Stimulated activated CD8-positive, alpha-beta memory T cell treated with anti-CD3 and anti-CD28 coated beads, Interleukin-2, amount 100 ng/mL, for 1 hour (primary cell): ENCODE measurements around the gene CCDC158.

ENCODE experiments used
- DNase-seq, 2 donors: peaks; one replicate each; pipeline ENCODE4 v3.0.0-alpha.2; 2020; ENCODE audit warnings: low read depth in 2 of 2

The CCDC158 gene

DNA sequence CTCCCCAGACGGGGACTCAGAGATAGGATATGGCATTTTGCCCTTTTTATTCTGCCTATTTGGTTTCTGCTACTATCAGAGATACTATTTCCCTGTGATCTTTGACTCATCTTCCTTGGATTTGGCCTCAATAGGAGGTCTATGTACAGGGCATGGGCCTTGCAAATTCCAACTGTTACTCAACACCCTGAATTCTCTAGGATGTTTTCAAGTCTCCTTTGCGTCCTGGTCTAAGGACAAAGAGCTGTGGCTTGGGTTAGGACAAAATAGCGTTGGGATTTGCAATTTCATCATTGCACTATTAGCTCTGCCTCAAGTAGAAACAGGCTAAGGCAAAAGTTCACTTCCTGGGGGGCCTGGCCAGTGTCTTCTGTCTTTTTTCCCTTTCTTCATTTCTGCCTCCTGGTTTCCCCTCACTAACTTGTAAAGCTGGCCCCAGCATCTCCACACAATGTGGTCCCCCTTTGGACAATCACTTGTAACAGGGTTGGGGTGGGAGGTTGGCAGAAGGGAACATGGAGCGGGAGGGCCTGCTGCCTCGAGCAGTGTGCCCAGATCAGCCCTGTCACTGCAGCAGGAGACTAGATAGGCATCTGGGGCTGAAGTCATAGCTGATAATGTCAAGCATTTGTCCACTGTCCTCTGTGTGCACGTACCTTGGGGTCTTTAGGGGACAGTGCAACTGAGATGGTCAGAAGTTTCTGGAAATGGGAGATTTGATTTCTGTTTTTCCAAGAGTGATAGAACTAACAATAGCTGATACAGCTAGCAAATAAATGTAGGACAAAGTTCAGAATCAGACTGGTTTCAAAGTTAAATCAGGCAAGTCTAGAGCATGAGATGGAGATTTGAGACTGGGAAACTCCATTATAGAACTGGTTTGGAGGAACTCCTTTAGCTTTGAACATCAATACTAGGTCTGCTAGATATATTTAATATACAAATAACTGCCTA lies 140.2 kb downstream of the CCDC158 start:
- no peak for DNase-seq

DNA sequence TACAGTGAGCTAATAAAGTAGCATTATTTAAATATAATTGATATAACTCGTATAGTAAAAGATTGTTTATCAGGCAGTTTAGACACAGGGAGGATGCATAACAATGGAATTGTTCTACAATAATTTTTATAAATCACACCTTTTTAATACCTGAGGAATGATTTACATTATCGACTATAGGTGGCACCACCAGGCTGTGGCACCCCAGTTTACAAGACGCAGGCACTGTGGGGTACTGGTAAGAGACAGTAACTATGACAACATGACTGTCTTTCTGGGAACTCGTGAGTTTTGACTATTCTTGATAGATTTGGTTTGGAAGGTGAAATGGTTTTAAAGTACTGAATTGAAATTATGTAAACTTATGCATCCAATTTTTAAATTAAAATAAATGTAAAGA lies 141.5 kb downstream of the CCDC158 start:
- no peak for DNase-seq

DNA sequence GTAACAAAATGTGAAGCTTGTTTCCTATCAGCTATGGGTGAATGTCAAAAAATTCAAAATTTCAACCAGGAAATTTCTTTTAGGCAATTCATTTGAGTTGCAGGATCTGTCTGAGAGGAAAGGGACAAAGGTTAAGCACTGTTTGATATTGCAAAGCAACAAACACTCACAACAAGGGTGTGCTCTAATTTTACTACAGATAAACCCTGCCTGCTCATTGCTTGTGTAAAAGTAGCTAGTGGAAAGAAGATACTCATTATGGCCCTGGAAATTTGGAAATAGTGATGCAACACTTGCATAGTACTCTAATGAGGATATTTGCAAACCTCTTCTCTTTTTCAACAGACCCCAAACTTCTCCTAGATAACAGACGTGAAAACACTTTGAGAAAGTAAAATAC lies 142.4 kb downstream of the CCDC158 start:
- DNase-seq: no peak

DNA sequence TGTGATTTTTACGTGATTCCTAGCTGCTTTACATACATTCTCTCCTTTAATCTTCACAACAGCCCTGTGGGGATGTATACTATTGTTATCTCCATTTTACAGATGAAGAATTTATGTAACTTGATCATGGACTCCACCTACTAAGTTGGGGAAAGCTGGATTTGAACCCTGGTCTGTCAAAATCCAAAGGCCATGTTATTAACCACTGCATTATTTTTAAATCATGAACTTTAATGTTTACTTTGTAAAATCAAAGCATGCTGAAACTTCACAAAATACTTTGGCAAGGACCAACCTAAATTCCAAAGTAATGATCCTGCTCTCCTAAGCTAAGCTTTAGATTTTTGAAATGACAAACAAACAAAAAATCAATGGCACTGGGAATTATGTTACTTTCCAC lies 143.3 kb downstream of the CCDC158 start:
- DNase-seq: no peak

DNA sequence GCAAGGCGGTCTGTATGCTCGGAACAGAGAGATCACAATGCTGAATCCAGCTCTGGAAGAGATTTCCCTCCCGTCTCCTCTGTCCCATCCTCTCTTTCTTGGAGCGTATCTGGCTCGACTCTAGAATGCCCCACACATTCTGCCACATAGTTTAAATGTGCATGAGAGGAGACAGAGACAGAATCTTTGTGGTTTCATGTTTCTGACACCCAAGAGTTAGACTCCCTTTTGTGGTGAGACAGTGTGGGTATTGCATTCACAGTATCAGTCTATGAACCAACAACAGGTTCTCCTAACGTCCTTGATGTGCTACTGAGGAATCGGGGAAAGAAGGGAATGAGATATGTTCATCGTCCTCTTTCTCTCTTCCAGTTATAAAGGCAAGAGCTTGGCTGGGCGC lies 144.1 kb downstream of the CCDC158 start:
- DNase-seq: no peak

DNA sequence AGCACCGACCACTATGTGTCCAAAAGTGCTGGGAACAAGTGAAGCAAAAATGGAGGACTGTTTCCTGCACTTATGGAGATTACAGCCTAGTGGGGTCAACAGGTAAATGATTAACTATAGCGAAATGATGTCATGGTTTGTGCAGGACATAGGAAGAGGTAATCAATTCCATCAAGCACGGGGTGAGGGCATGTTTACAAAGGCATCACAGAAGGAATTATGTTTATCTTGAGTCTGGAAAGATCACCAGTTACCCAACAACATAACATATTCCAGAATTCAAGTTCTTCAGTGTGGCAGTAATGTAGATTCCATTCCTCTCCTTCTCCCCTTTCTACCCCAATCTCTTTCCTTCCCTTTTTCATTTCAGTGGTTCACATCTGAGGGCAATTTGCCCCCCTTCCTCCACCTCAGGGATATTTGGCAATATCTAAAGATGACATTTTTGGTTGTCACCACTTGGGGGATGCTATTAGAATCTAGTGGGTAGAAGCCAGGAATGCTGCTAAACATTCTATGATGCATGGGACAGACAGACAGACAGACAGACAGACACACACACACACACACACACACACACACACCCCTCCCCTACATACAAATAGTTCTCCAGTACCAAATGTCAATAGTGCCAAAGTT lies 145.3 kb downstream of the CCDC158 start:
- no peak for DNase-seq

DNA sequence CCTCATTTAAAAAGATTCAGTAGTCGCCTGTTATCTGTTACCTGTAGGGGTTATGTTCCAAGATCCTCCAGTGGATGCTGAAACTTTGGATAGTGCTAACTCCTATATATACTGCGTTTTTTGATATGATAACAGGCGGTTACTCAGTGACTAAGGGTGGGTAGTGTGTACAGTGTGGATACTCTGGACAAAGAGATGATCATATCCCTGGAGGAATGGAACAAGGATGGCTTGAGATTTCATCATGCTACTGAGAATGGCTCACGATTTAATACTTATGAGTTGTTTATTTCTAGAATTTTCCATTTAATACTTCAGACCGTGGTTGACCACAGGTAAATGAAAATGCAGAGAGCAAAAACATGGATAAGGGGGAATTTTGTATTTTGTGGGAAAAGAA lies 147.9 kb downstream of the CCDC158 start:
- no peak for DNase-seq

DNA sequence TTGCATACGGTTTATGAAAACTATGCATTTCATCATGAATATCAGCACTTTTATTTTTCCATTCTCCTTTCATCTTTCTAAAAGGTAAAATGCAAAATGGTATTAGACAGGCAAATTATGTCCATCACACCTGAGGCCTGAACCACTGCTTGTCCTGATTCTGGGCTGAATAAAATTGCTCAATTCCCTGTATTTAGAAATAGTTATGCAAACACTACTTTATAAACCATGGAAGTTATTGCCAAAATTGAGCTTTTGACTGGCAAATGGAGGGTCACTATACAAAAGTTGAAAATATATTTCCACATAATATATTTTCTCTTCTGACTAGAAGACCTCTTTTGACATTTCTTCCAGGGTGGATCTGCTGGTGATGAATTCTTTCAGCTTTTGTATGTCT lies 148.4 kb downstream of the CCDC158 start:
- no peak for DNase-seq

DNA sequence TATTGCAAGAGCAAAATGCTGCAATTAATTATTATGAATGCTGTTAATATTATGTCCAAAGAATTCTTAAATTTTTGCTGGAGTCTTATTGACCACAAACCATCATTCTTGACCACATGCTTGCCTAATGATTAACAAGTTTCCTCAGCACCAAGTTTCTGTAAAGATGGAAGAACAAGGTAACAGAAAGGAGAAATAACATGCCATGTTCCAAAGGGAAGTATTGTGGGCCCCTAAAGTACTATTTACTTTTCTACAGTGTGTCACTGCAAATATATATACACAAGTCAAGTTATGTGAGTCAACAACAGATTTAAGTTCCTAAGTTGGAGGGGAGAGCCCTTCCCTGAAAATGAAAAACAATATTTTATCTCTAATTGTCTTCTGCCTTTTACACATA lies 148.9 kb downstream of the CCDC158 start:
- DNase-seq: no peak

DNA sequence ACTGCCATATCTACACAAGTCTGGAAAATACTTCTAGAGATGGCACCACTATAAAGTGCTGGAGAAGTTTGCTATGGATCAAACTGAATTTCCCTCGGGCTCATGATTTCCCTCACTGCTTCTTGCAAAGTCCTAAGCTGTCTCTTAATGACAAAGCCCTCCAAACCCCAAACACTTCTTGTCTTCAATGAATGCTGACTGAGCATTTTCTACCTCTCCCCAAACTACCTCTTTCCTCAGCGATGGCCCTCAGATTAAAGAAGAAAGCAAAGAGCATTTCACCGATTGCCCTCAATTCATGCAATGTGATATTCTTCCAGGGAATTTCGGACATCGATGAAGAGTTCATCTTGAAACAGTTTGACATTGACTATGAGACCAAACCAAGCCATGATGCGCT lies 149.7 kb downstream of the CCDC158 start:
- DNase-seq: no peak

DNA sequence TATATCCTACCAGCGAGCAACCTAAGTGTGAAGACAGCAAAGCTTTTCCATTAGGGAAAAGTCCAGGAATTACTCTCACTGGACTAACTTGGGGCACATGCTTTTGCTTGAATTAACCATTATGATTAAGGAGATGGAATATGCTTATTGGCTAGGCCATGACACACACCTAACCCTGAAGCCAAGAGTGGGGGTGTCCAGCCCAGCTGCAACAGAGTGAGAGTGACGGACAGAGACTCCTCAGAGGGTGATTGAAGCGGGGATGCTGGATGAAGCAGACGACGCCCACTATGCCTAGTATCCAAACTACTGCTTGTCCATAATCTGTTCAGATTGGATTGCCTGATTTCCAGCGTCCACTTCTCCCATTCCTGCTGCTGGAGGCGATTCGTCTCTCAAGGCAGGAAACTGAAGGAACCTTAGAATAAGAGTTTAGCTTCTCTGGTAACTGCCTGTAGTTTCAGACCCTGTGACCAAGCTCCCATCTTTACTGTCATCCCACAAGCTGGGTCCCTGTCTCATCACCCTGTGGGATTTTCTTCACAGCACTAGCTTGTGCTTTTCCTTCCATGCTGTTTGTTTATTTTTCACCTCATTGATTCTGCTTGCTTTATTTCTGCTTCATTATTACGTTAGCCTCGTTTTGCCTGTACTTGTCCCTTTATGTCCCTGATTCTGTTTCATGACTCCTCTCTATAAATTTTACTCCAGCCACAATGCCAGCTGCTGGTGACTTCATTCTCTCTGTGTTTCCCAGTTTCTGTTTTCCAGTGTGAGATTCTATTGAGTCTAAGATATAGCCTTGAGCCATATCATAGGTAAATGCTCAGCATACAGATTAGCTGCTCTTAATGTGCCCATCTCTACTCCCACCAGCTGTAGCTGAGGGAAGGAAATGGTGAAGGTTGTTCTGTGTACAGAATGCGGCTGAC lies 150.4 kb downstream of the CCDC158 start:
- DNase-seq: no peak

DNA sequence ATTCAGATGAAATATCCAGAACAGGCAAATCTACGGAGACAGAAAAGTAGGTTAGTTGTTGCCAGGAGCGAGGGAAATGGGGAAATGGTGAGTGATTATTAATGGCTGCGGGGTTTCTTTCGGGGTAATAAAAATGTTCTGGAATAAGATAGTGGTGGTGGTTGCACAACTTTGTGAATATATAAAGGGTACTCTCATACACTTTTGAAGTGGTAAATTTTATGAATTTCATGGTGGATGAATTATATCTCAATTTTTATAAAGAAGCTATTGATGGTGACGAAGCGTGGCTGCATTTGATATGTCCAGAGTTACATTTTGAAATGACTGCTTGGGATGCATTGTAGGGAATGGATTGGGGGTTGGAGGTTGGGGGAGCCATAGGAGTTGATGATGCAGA lies 153.1 kb downstream of the CCDC158 start:
- no peak for DNase-seq

DNA sequence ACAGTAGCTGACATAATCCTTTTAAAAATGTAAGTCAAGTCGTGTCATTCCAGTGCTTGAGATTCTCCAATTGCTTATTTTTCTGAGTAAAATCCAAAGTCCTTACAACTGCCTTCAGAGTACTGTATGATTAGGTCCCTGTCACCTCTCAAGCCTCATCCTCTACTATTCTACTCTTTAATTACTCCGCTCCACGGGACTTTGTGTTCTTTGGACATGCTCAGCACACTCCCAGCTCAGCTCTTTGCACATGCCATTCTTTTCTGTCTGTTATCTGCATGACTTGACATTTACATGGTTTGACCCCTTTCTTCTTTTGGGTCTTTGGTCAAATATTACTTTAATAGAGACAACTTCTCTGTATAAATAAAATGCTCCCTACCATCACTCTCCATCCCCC lies 154.3 kb downstream of the CCDC158 start:
- no peak for DNase-seq

DNA sequence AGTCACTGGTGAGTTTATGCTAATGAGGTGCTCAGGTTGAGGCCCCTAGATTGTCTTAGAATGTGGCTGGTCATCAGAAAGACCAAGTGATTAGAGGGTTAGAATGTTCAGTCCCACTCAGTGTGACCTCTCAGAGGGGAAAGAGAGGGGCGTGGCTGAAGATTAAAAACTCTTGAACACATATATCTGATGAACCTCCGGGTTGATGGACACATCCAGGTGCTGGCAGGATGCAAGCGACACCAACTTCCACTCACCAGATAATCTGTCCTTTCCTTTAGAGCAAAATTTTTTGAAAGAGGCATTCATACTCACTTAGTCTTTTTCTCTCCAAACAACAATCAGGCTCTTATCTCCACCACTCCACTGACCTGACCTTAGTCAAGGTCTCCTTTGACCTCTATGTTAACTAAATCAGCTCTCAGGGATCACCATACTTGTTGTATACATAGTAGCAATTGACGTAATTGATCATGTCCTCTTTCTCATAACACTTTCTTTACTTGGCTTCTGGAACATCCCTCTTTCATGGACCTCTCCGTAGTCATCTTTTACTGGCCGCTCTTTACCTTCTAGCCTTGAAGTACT lies 155.2 kb downstream of the CCDC158 start:
- DNase-seq: no peak
